HG02642 (cell line): ENCODE measurements around the gene RORC.
"Not testable (repeated sequence)": the region's sequence is repeated elsewhere in the genome, so short reads cannot be mapped to it uniquely, and the experiment has no call there.

Experiments used
- ATAC-seq: cut with Tn5 transposase; IDR thresholded peaks from one replicate; pipeline ENCODE4 v1.9.1; 2021; ENCODE audit warnings: mild to moderate bottlenecking; ENCODE audit not compliant: unreplicated experiment, poor library complexity

RORC gene

DNA sequence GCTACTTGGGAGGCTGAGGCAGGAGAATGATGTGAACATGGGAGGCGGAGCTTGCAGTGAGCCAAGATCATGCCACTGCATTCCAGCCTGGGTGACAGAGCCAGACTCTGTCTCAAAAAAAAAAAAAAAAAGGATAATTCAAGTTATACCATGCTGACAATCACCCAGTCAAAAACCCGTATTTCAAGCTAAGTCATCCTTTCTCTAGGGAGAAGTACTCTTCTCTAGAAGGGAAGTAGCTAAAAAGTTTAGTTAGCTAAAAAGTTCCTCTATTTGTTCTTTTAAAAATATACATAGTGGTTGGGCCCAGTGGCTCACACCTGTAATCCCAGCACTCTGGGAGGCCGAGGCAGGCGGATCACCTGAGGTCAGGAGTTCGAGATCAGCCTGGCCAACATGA is 50.9 kb downstream of the RORC start:
- ATAC-seq = not testable (repeated sequence)

DNA sequence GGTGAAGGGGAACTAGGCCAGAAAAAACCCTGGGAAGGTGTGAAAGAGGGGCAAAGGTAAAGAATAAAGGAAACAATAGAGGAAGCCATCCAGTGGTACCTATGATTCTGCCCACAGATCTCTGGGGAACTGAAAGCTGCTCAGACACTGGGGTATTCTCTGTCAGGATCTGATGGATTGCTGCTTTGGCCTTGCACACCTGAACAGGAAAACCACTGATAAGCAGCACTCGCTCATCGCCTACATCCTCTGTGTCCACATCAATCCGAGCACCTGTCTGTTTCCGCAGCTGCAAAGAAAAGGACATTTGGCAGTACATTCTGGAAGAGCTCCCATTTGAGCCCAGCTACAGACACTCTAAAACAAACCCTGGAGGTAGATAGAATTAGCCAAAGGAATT is 51.8 kb downstream of the RORC start:
- ATAC-seq = no peak

DNA sequence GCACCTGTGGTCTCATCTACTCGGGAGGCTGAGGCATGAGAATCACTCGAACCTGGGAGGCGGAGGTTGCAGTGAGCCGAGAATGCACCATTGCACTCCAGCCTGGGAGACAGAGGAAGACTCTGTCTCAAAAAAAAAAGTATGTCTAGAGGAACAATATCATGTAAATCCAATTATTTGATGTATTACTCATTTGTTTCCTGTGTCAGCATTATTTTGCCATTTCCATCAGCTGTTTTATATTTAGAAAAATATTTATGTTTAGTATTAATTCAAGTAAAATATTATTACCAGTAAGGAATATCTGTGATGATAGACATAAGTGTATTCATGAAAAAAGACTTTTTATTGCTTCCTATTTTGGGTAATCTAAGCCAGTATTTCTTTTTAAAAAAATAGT is 54.3 kb downstream of the RORC start:
- ATAC-seq = no peak

DNA sequence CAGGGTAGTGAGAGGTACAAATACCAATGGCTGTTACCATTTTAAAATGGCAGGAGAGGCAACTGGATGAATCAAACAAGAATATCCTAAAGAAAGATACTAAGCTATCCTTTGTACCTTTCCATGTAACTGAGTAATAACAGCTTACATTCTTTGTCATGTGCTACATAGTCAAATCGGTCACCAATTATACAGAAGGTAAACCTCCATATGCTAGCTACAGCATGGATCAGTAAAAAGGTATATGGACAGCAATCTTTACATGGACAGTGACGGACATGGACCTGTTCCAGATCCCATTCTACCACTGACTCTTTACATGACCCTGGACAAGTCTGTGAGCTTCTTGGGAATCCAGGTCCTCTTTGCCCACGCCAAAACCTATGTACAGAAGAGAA is 54.9 kb downstream of the RORC start:
- no peak for ATAC-seq

DNA sequence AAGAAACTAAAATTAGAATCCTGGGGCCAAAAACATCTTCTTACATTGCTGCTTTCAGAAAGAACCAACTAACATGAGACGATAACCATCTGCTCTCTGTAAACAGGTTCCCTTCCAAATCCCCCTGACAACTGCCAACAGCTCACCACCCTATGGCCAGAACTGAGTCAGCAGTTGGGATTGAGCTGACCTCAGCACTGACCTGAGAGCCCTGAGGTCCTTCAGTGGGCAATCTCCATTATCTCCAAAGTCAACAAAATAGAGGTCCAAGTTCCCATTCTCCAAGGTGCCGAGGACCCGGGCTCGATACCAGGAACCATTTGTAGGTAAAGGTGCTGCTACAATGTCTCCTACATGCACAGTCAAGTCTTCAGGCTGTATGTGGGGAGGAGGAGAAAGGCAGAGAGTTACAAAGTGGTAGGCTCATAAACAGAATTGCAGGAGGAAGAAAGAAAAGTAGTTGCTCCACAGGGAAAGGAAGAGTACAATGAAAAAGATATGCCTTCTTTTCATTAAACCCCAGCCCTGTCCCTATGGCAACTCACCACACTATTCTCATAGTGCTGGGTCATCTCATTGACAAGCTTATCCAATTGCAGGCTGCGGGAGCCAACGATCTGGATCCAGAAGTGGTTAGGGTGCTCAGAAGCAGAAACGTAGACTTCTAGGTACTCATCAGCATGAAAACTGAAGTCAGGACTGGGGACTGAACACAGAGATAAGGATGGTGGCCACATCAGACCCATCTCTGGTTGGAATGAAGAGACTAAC is 55.5 kb downstream of the RORC start:
- ATAC-seq = no peak

DNA sequence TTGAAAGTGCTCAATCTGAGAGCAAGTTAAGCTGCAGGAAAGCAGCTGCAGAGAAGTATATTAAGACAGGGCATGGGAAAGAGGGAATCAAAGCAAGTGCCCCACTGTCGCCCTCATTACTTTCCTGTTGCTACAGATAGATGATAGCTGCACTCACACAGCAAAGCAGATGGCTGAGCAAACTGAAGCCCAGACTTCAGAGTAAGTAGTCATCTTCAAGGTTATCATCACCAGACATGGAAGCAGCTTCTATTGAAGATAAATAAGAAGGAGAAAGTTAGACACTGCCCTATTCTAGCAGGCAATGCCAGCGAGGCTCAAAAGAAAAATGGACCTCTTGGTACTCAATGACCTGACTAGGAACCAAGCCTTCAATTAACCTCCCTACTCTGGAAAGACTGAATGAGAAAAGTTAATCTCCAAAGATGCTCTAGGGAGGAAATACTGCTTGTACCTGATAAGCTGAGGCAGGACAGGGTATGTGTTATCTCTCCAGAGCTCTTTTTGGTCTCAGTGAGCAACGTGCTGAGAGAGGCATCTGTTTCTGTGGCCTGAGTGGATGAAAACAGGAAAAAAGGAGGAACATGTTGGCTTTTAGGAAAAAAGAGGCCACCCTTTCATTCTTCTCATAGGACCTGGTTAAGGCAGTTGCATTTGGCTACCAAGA is 57.2 kb downstream of the RORC start:
- no peak for ATAC-seq

DNA sequence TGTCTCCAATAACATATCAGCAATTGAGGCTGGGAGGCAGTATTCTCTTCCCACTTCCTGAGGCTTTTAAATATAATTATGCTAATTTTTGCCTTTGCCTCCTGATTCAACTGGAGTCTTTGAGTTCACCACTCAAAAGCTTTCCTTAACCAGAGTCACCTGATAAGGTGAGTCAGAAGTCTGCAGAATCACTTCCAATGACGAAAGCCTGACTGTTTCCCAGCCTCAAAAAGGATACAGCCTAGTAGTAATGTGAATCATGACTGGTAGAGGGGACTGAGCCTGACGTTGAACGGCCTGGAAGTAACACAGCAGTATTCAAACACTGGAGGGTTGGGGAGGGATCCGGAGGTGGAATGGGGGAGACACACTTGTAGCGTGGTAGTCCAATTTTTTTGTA is 57.9 kb downstream of the RORC start:
- no peak for ATAC-seq

DNA sequence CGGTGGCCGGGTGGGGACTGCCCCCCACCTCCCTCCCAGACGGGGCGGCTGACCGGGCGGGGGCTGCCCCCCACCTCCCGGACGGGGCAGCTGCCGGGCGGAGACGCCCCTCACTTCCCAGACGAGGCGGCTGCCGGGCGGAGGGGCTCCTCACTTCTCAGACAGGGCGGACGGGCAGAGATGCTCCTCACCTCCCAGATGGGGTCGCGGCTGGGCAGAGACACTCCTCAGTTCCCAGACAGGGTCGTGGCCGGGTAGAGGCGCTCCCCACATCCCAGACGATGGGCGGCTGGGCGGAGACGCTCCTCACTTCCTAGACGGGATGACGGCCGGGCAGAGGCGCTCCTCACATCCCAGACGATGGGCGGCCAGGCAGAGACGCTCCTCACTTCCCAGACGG is 62.3 kb downstream of the RORC start:
- ATAC-seq = not testable (repeated sequence)

DNA sequence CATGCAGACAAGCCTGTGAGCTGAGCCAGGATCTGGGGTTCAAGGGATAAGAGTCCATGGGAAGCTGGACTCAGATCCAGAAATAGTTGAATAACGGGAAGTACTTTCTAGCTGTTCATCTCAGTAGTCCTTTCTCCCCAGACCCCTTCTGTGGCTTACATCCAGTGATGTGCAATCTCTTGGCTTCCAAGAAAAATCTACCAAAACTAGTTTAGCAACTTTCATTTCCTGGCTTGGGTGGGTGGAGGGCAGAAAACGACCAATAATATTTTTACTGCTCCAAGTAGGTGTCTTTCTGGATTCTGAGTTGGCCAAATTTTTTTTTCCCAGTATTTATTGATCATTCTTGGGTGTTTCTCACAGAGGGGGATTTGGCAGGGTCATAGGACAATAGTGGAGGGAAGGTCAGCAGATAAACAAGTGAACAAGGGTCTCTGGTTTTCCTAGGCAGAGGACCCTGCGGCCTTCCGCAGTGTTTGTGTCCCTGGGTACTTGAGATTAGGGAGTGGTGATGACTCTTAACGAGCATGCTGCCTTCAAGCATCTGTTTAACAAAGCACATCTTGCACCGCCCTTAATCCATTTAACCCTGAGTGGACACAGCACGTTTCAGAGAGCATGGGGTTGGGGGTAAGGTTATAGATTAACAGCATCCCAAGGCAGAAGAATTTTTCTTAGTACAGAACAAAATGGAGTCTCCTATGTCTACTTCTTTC is 63.1 kb downstream of the RORC start:
- ATAC-seq = not testable (repeated sequence)

DNA sequence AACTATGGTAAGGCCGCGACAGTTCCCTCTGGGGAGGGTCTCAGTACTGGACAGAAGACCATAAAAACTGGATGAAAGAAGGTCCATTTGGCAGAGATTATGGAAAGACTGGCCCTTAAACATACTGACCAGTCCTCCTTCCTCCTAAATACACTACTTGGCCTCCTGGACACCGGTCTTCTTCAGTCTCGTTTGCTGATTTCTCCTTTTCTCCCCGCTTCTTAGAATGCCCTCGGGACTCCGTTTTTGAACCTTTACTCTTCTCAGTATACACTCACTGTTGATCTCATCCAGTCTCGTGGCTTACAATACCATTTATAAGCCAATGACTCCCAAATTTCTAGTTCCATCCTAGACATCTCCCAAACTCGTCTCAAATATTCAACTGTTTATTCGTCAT is 67.6 kb downstream of the RORC start:
- ATAC-seq = peak; percentile 12

DNA sequence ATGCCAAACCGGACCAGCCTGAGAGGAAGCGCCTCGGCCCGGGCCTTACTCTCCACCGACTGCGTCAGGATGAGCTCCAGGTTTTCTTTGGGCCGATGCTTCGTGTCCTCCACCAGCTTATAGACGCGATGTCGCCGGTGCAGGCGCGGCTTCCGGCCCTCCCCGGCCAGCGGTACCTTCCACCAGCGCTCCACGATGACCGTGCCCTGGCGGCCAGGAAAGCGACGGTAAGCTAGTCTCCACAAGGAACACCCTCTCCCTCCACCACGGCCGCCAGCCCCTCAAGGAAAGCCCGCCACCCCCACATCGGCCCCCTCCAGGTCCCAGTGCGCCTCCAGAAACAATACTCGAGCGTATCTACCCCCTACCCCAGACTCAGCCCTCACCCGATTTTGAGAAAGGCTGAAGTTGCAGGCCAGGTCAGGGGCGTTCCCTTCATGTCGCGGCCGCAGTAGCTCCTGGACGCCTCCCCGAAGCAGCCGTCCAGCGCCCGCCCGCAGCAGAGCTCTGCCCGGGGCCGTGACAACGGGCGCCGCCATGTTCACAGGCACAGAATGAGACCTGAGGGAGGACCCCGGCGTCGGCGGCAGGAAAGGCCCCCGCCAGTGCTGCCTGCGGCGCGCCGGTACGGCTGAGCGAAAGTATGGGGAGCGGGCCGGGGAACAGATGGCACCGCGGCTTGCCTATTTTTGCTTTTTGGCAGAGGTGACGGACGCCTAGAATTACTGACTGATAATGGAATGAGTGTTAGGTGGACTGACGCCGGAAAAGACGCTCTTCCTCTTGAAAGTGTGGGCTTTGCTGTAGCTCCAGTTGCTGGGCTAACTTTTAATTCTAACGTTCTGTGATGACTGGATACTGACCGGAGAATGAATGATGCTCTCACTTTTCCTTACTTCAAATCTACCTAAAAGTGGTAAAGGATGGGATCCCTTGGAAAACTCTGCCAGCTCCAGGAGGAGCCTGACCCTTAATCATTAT is 68.4 kb downstream of the RORC start, which contains the start of gene MRPL9:
MRPL9 (minus strand) TSS at position 556 of the 981 bp plus-strand sequence; CDS start at position 539, 17 bp downstream.
- peak; percentile 97 for ATAC-seq

DNA sequence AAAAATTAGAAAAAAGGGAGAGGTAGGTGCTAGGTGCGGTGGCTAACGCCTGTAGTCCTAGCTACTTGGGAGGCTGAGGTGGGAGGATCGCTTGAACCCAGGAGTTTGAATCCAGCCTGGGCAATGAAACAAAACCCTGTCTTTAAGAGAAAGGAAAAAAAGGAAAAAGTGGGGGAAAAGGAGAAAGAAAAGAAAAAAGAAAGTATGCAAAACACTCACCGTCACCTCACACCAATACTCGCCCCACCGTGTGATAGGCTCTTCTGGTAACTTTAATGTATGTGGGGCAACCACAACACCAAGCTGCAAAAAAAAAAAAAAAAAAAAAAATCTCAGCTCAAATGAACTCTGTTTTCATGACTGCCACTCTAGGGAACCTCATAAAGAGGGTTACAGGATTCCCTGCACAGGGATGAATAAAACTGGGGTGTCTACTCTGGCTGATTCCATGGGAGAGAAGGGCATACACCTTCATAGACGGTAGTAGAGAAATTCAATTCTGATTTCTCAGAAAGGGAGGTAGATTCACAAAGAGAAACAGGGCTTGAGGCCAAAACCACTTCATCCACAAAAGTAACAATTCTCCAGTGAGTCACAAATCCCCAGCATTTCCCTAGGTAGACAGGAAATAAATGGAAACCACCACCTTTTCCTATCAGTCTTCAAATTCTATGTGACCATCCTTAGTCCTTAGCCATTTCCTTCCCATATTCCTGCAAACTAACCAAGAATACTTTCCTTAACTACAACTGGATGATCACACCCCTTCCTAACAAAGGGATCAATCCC is 70.8 kb downstream of the RORC start:
- no peak for ATAC-seq

DNA sequence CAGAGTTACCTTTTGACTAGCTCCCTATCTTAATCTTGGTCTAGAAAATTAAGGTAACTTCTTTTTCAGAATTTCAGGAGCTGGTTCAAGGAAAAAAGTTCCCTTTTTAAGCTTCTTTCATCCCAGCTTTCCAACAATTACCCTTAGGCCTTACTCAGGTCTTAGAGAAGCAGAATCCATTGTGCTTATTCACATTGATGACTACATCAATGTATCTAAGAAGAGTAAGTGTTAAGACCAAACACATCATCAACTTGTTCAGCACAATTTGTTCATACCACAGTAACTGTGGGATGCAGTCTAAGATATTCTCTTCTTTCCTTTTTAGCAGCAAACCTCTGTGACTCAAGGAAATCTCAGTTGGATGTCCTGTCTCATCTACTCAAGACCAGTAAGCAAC is 72.4 kb downstream of the RORC start:
- ATAC-seq = no peak

DNA sequence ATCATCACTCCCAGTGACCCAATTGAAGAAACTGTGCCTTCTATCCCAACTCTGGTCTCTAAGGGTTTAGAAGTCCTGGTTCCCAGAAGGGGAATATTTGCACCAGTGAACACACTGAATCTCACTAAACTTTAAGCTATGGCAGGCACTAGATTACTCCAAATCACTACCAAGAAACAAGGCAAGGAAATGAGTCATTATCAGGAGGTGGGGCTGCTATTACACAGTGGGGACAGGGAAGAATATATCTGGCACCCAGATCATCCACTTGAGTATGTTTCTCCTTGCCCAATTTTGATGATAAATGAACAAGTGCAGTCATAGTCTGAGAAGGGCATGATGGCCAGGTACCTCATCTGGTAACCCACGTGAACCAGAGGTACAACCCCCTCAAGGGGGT is 75.3 kb downstream of the RORC start:
- ATAC-seq = no peak
